AG20443 (cell line): ENCODE results near the gene AUNIP.

ENCODE experiments used
- DNase-seq: peaks from one replicate; pipeline ENCODE4 v3.0.0; 2012; ENCODE audit warnings: low spot score, mixed read lengths

AUNIP gene

GRCh38 chr1:25809283-25809926 lies 49.9 kb downstream of the AUNIP start:
- DNase-seq, result no peak

GRCh38 chr1:25808481-25809244 lies 50.6 kb downstream of the AUNIP start:
- DNase-seq, result no peak

DNA sequence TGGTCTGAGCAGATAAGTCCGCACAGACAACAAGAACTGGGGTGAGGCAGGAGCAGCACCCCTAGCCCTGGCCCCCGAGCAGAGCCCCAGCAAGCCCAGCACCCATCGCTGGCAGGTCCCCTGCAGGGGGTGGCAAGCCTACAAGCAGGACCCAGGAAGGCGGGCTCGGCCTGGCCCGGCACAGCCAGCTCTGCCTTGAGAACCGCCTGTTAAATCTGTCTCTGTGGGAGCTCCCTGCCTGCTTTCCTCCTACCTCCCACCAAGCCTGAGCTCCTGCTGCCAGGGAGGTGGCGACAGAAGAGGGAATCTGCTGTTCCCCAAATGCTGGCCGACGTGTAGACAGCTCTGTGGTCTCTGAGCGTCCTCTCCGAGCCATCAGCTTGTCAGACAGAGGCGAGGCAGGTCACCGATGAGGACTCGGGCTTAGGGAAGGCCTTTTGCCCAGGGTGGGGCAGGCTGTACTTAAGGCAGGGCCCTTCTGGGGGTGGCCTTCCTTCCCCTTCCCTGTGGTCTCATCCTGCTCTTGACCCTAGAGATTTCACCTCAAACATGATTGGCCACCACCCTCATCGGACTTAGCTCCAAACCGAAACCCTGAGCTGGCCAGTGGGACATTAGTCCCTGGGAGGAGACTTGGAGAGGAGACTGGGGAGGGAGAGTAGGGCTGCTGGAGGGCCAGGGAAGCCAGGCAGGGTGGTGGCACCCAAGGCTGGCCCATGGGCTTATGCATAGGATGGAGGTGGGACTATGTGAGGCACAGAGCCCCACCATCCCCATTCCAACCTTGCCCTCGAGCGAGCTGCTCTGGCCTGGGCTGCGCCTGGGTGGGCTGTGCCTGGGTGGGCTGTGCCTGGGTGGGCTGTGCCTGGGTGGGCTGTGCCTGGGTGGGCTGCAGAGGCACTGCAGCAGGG lies 51.5 kb downstream of the AUNIP start:
- DNase-seq, result no peak

DNA sequence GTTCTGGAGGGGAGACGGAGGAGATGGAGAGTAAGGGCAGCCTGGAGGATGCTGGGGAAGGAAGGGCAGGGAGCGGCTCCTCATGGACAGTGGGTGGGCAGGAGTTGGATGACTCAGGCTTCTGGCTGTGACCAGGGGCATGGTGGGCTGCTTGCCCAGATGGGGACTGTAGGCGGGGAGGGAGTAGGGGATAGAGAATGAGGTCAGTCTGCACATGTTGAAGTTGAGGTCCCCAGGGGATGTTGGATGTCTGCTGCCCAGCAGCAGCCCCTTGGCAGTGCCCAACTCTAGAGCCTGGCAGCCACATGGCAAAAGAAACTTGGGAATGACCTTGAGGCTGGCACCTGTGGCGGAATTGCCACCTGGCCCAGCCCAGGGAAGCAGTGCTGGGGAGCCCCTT lies 52.8 kb downstream of the AUNIP start:
- DNase-seq, result peak; percentile 74

GRCh38 chr1:25805863-25806225 lies 53.4 kb downstream of the AUNIP start:
- DNase-seq, result peak; percentile 57

- no peak for DNase-seq
Observed at GRCh38 chr1:25804964-25805862, 54.0 kb downstream of the AUNIP start.

DNA sequence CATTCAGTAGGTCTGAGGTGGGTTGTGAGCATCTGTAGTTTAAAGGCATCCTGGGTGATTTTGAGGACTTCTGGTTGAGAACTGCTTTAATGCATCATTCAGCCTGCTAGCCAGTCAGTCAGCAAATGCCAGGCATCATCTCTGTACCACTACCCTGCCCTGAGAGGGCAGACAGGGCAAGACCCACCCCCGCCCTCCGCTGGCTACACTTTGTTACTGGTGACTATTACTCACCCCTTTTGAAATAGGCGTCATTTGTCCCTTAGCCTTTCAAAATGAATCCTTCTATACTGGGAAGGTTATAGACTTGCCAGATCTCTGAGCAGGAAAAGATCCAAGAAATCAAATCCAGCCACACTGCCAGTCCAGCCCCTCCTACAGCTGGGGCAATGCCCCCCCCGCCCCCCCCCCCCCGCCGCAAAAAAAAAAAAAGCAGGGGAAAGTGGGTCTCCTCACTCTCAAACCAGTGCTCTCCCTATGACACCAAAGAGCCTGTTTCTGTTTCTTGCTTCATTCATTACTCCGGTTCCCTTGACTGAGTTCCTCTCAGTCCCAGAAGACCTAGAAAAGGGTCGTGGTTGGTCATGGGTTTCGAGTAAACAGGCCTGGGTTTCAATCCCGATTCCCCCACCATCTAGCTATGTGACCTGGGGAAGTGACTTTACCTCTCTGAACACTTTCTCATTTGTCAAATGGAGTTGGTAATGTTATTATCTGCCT lies 54.9 kb downstream of the AUNIP start:
- DNase-seq, result peak; percentile 38

DNA sequence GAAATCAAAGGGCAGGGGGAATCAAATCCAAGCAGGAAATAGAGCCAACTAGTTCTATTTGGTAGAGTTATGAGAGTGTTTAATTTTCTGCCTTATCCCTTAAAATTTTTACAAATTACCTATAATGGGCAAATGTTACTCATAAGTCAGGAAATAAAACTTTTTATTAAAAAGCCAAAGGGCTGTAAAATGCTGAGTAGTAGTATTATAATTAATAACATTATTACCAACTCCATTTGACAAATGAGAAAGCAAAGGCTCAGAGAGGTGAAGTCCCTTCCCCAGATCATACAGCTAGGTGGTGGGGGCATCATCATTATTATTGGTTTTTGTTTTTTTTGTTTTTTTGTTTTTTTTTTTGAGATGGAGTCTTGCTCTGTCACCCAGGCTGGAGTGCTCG lies 55.9 kb downstream of the AUNIP start:
- DNase-seq, result no peak

DNA sequence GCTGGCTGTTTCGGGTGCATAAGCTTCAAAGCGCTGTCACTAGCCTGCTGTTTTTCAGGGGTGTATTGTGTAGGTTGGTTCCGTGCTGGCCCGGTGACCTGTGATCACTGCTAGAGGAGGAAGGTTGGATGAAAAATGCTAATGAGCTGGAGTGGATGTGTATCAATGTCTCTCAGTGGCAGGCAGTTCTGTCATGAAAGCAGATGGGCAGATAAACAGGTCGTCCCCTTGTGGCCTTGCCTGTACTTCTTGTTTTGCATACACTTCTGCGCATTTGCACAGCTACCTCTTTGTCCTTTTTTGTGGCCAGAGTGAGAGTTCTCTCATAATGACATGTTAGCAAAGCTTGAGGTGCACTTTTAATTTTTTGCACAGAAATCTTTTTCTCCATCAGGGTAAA lies 56.3 kb downstream of the AUNIP start:
- DNase-seq, result no peak

DNA sequence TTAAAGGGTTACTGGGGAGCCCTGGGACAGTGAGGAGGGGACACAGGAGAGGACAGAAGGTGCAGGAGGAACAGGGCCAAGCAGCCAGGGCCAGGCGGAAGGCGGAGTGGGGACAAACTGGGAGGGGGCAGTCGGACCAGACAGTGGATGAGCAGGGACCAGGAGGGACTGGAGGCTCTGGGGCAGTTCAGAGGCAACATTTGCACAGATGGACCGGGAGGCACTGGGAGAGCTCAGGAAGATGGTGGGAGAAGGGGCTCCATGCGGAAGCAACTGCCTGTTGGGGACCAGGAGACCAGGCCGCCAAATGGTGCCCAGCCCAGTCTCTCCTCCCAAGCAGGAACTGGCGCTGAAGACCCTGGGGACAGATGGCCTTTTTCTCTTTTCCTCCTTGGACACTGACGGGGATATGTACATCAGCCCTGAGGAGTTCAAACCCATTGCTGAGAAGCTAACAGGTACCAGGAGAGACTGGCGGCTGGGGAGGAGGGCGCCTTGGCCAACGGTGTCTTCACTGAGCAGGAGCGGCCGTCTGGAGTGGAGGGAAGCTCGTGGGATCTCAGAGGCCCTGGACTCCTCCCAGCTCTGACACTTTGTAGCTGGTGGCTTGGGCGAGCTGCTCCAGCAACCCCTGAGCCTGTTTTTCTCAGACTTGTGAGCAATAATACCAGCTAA lies 58.4 kb downstream of the AUNIP start:
- DNase-seq, result peak; percentile 39

DNA sequence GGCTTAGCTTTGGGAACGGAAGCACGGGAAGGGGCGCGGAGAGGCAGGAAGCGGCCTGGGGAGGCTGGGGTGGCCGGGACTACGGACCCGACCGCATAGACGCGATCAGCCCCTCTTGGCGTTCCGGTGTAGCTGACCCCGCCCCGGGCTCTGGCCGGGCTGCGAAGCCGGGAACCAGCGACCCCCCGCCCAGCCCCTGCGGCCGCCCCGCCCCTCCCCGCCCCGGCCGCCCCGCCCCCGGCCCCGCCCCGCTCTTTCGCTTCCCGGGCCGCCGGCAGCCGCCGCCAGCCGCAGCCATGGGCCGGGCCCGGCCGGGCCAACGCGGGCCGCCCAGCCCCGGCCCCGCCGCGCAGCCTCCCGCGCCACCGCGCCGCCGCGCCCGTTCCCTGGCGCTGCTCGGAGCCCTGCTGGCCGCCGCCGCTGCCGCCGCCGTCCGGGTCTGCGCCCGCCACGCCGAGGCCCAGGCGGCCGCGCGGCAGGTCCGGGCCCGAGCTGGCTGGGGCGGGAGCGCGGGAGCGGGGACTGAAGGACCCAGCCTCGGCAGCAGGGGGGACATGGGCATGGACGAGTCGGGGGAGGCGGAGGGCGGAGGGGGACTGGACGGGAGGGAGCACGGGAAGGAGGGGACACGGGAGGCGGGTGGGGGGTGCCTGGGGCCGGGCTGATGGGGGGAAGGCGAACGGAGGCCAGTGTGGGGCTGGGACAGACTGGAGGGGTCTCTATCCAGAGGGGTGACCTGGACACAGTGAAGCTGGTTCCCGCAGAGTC lies 59.1 kb downstream of the AUNIP start, which contains the start of gene SELENON:
Gene SELENON (plus strand): TSS at position 259 of the 768 bp plus-strand sequence. CDS start 38 bp downstream, at position 297.
- peak; percentile 91 for DNase-seq

- DNase-seq, result no peak
Observed at GRCh38 chr1:25799352-25799934, 59.8 kb downstream of the AUNIP start.

DNA sequence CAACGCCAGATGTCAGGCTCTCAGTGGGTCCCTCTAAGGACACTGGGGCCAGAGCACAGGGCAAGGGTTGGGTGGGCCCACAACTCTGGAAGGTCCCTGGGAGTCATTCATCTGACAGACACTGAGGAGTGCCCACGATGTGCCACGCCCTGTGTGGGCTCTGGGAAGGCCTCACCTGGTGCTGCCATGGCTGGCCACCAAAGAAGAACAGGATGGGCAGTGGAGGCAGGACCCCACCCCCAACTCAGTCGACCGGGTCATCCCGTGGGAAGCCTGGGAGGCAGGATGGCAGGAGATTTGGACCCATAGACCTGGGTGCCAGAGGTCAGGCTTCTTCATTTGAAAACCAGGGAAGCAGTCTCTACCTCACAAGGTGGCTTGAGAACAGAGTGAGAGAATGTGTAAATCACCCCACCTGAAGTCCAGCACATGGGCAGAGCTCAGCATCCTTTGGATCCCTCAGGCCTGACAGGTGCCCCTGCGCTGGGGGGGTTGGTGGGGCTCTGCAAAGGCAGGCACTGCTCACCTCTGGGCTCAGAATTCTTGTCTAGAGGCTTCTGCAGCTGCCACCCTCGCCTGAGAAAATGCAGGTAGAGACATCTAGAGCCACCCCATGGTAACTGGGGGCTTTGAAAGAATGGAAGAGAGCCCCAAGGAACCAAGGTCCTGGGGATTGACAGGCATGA lies 60.4 kb downstream of the AUNIP start:
- DNase-seq, result no peak

DNA sequence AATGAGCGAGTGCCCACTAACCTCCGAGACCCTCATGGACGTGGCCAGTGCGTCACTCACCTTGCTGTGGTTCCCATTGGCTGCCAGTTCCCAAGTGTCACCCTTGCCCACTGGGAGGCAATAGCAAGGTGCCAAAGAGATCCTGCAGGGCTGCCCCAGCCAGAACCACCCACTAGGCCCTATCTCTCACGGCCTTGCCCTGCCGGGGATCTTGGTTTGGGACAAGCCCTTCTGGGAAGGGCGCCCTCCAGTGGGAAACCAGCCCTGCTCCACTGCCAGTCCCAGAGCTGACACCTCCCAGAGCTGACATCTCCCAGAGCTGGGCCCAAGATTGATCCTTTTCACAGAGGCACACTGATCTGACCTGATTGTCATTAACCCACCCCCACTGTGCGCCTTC lies 61.3 kb downstream of the AUNIP start:
- peak; percentile 62 for DNase-seq

DNA sequence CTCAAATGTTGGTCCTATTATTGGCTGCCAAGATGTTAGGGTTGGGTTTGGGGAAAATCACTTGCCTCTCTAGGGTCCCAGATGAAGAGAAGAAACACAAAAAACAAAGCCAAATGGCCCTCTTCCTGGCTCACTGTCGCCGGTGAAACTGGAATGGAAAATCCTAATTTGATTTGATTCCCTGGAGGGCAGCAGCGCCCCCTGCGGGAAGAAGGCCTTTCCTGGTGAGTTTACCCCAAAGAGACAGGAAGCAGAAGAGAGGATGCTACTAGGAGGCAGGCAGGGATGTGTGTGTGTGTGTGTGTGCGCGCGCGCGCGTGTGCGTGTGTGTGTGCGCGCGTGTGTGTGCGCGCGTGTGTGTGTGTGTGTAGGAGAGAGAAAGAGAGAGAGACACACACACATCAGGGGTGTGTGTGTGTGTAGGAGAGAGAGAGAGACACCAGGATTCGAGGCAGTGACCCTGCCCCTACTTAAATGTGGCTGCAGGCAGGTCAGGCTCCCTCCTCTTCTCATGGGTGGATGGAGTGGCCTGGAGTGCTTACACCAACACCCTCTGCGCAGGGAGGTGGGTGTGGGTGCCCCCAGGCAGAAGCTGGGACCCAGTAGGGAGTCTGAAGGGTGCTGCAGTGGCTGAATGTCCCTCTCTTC lies 62.3 kb downstream of the AUNIP start:
- DNase-seq, result peak; percentile 77

DNA sequence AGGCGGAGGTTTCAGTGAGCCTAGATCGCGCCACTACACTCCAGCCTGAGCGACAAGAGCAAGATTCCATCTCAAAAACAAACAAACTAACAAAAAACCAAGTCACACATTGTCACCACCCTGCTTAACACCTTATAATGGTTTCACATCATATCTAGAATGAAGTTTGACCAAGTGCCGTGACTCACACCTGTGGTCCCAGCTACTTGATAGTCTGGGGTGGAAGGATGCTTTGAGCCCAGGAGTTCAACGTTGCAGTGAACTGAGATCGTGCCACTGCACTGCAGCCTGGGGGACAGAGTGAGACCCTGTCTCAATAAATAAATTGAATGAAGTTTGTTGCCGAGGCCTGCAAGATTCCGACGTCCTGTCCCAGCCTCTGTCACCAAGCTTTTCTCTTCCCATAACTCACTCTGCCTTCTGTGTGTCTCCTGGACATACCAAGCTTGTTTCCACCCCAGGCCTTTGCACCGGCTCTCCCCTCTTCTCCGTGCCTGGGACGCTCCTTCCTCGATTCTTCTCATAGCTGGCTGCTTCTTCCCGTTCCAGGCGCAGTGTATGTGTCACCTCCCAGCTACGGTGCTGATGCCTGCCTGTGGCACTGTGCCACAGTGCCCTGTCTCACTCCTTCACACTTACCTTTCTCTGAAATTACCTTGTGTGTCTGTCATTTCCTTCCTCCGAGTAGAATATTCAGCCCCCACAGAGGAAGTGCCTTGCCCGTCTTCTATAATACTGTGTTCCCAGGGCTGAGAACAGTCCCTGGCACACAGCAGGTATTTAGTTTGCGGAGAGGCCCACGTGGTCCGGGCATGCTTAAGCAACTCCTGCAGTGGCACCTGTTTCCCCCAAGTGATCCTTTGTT lies 63.1 kb downstream of the AUNIP start:
- DNase-seq, result no peak

DNA sequence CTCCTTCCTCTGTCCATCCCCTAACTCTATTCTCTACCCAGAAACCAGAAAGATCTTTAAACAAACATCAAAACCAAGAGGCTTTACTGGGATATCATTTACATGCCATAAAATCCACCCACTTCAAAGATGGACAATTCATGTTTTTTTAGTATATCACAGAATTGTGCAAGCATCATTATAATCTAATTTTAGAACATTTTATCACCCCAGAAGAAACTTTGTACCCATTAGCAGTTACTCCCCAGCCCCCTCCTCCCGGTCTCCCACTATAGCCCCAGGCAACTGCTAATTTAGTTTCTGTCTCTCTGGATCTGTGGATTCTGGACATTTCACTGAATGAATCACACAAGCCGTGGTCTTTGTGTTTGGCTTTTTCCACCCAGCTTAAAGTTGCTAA lies 64.0 kb downstream of the AUNIP start:
- DNase-seq, result no peak
